GM12891 (cell line): ENCODE results near the gene MMS19.

Source experiments
- POLR2A ChIP-seq: IDR thresholded peaks from 2 replicates; pipeline ENCODE4 v1.6.1; 2011; ENCODE audit warnings: low read depth, low read length, control low read depth
- POLR2AphosphoS5 ChIP-seq: IDR thresholded peaks from 2 replicates; pipeline ENCODE4 v1.6.1; 2011; ENCODE audit warnings: low read depth, low read length, control low read depth
- SPI1 ChIP-seq: IDR thresholded peaks from 2 replicates; pipeline ENCODE4 v1.6.1; 2011; ENCODE audit warnings: low read depth, low read length, control low read depth

- no peak for TF ChIP-seq POLR2A
- TF ChIP-seq POLR2AphosphoS5: no peak
- TF ChIP-seq SPI1: no peak
Observed at GRCh38 chr10:97542169-97543024, 44.2 kb upstream of the MMS19 start.
